Lower leg skin (tissue), 3 donors: Measurements from ENCODE around the gene GREB1.

Source experiments
- POLR2A ChIP-seq, 2 donors: fragments of 450-650 bp; IDR thresholded peaks; one replicate each; pipeline ENCODE4 v1.6.1; 2016 to 2017; ENCODE audit warnings: antibody characterized with exemption in 2 of 2, mild to moderate bottlenecking in 1 of 2, moderate library complexity in 1 of 2
- TF ChIP-seq, protein P1 (sequence below), 3 donors: fragments of 450-650 bp; IDR thresholded peaks; one replicate each; pipeline ENCODE4 v1.5.1; 2016; ENCODE audit warnings: antibody characterized with exemption in 3 of 3, mild to moderate bottlenecking in 3 of 3, moderate library complexity in 2 of 3

DNA sequence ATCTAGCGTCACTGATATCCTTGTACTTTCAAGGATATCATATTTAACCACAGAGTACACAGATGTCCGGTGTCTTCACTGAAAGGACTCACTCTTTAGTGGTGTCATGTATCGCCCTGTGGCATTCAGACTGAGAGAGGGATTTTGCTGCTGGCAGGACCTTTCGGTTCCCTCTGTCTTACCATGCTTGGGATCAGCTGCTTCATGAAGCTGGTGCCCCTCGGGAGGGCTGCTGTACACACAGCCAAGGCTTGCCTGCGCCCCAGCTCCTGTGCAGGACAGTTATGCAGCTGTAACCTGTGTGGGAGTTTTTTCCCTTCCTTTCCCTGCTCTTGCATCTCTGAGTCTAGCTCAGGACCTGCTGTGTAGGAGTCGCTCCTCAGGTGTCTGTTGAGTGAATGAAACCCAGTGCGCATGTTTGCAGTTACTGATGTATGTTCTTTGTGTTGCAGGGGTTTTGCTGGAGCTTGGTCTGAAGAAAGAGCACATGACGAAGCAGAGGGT, 64.4 kb downstream of the GREB1 start:
- TF ChIP-seq, protein P1, sequence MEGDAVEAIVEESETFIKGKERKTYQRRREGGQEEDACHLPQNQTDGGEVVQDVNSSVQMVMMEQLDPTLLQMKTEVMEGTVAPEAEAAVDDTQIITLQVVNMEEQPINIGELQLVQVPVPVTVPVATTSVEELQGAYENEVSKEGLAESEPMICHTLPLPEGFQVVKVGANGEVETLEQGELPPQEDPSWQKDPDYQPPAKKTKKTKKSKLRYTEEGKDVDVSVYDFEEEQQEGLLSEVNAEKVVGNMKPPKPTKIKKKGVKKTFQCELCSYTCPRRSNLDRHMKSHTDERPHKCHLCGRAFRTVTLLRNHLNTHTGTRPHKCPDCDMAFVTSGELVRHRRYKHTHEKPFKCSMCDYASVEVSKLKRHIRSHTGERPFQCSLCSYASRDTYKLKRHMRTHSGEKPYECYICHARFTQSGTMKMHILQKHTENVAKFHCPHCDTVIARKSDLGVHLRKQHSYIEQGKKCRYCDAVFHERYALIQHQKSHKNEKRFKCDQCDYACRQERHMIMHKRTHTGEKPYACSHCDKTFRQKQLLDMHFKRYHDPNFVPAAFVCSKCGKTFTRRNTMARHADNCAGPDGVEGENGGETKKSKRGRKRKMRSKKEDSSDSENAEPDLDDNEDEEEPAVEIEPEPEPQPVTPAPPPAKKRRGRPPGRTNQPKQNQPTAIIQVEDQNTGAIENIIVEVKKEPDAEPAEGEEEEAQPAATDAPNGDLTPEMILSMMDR (IDR thresholded peaks at IDR 0.05) = no peak
- TF ChIP-seq POLR2A (IDR thresholded peaks at IDR 0.05) = no peak
